Stimulated activated naive CD4-positive, alpha-beta T cell treated with Interleukin-2 at 50 U/mL for 16 hours (primary cell): ENCODE measurements around the gene ZBTB17.
"Not testable (repeated sequence)": the region's sequence is repeated elsewhere in the genome, so short reads cannot be mapped to it uniquely, and the experiment has no call there.

ENCODE experiments used
- DNase-seq: peaks from one replicate; lab custom pipeline; 2025; lab: John Stamatoyannopoulos, UW

Gene ZBTB17

GRCh38 chr1:15935056-15935950, 40.6 kb downstream of the ZBTB17 start:
- no peak for DNase-seq

GRCh38 chr1:15934211-15935055, 41.5 kb downstream of the ZBTB17 start:
- DNase-seq: no peak

- no peak for DNase-seq
These were observed 42.2 kb downstream of the ZBTB17 start for GRCh38 chr1:15933684-15934083.

- no peak for DNase-seq
These were observed 43.3 kb downstream of the ZBTB17 start for GRCh38 chr1:15932612-15933011.

- DNase-seq: no peak
These were observed 44.0 kb downstream of the ZBTB17 start for GRCh38 chr1:15931884-15932283.

- no peak for DNase-seq
These were observed 44.5 kb downstream of the ZBTB17 start for GRCh38 chr1:15931401-15931800.

GRCh38 chr1:15928971-15929965, 46.6 kb downstream of the ZBTB17 start:
- no peak for DNase-seq

GRCh38 chr1:15926448-15926847, 49.5 kb downstream of the ZBTB17 start:
- not testable (repeated sequence) for DNase-seq

GRCh38 chr1:15923241-15923640, 52.7 kb downstream of the ZBTB17 start:
- no peak for DNase-seq

GRCh38 chr1:15918962-15919715, 56.8 kb downstream of the ZBTB17 start:
- DNase-seq: peak; percentile 68

GRCh38 chr1:15916916-15917315, 59.0 kb downstream of the ZBTB17 start:
- no peak for DNase-seq

GRCh38 chr1:15916417-15916816, 59.5 kb downstream of the ZBTB17 start:
- no peak for DNase-seq

GRCh38 chr1:15915991-15916390, 59.9 kb downstream of the ZBTB17 start:
- DNase-seq: no peak

- DNase-seq: not testable (repeated sequence)
These were observed 62.3 kb downstream of the ZBTB17 start for GRCh38 chr1:15913607-15914006.

GRCh38 chr1:15911927-15912326, 64.0 kb downstream of the ZBTB17 start:
- DNase-seq: no peak

GRCh38 chr1:15911141-15911540, 64.8 kb downstream of the ZBTB17 start:
- no peak for DNase-seq

GRCh38 chr1:15908597-15908996, 67.3 kb downstream of the ZBTB17 start:
- DNase-seq: no peak

GRCh38 chr1:15902882-15903281, 73.0 kb downstream of the ZBTB17 start:
- DNase-seq: no peak

- no peak for DNase-seq
These were observed 75.1 kb downstream of the ZBTB17 start for GRCh38 chr1:15900662-15901279.

GRCh38 chr1:15899266-15899665, 76.6 kb downstream of the ZBTB17 start:
- DNase-seq: no peak
